ENCODE results near the gene ACTR6.

DNA sequence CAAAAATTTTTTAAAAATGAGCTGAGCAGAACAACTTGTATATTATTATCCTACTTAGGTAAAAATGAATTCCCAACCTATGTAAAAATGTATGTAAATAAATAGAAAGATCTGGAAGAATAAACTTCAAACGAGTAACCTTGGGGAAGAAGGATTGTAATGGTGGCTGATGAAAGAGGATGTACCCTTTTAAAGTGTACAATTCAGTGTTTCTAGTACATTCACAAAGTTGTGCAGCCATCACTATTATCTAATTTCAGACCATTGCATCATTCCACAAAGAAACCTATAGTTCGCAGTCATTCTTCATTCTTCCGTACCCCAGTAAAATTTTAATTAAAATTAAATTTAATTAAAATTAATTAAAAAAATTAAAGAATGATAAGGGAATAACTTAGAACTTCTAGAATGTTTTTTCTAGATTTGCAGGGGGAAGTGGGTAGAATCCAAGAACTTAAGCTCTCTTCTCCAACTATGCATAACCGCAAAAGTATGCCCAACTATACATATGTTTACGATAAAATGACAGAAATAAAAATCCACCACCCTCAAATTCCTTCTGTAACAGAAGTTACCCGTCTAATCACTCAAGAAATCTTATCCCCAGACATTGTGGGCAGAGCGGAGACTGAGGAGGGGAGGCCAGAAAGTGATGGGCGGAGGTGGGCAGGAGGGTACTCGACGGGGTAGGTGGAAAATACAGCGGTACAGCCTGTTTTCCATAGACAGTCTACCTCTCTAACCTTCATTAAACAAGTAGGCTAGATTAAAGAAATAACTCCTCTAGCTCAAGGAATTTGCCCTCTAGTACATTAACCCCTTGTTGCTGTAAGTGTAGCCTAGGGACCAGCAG lies 65.3 kb downstream of the ACTR6 start:
- TF ChIP-seq CTCF (IDR thresholded peaks at IDR 0.05 in 8 of 11, conservative IDR thresholded peaks at IDR 0.05 in 3 of 11) (no peak), POLR2A (IDR thresholded peaks at IDR 0.05) (no peak), POLR2AphosphoS5 (IDR thresholded peaks at IDR 0.05) (no peak)
